Mesenchymal stem cell (in vitro differentiated cells and primary cell): Measurements from ENCODE around the gene CBX4.
A peak's percentile ranks its signal among the peaks of the same experiment; 100 is the strongest.

ENCODE experiments used
- DNase-seq: peaks from one replicate; pipeline ENCODE4 v3.0.0-alpha.2; 2013
- H2AFZ ChIP-seq: one replicate; pipeline ENCODE4 v1.6.1; 2013; ENCODE audit warnings: low read depth, mild to moderate bottlenecking, control low read depth, inconsistent platforms, low read length, moderate library complexity
- H2AK5ac ChIP-seq: 2 replicates; pipeline ENCODE4 v1.6.1; 2013; ENCODE audit warnings: low read length, moderate library complexity, mild to moderate bottlenecking, inconsistent platforms; ENCODE audit not compliant: severe bottlenecking
- H2BK120ac ChIP-seq: one replicate; pipeline ENCODE4 v1.6.1; 2013; ENCODE audit warnings: low read depth, mild to moderate bottlenecking, inconsistent platforms, low read length, moderate library complexity
- H2BK12ac ChIP-seq, 2 experiments: one replicate each; pipeline ENCODE4 v1.6.1; 2013; ENCODE audit warnings: inconsistent platforms in 2 of 2, low read length in 2 of 2, mild to moderate bottlenecking in 2 of 2, moderate library complexity in 2 of 2, control low read depth in 1 of 2
- H2BK15ac ChIP-seq: one replicate; pipeline ENCODE4 v1.6.1; 2013; ENCODE audit warnings: mild to moderate bottlenecking, low read depth, inconsistent platforms; ENCODE audit not compliant: poor library complexity, severe bottlenecking
- H2BK5ac ChIP-seq: 2 replicates; pipeline ENCODE4 v1.6.1; 2013; ENCODE audit warnings: low read depth, mild to moderate bottlenecking, low read length, control low read depth, inconsistent platforms; ENCODE audit not compliant: poor library complexity, severe bottlenecking
- H3K14ac ChIP-seq, 2 experiments: one replicate each; pipeline ENCODE4 v1.6.1; 2013; ENCODE audit warnings: inconsistent platforms in 2 of 2, low read length in 2 of 2, control low read depth in 1 of 2, mild to moderate bottlenecking in 1 of 2, moderate library complexity in 1 of 2
- H3K18ac ChIP-seq, 2 experiments: one replicate each; pipeline ENCODE4 v1.6.1; 2013; ENCODE audit warnings: inconsistent platforms in 2 of 2, low read length in 2 of 2, control low read depth in 1 of 2, low read depth in 1 of 2, mild to moderate bottlenecking in 1 of 2
- H3K23ac ChIP-seq, 2 experiments: one replicate each; pipeline ENCODE4 v1.6.1; 2013; ENCODE audit warnings: inconsistent platforms in 2 of 2, low read length in 2 of 2, mild to moderate bottlenecking in 2 of 2, moderate library complexity in 2 of 2, control low read depth in 1 of 2
- H3K27ac ChIP-seq: 2 replicates; pipeline ENCODE4 v1.5.1; 2013; ENCODE audit warnings: mild to moderate bottlenecking, moderate library complexity, low read length, control low read depth, inconsistent platforms; ENCODE audit not compliant: poor library complexity, severe bottlenecking
- H3K27me3 ChIP-seq, 2 experiments: 2 replicates each; pipeline versions ENCODE4 v1.6.1 to v1.7.0; 2013; ENCODE audit warnings: low read length in 2 of 2, mild to moderate bottlenecking in 2 of 2, moderate library complexity in 2 of 2, control low read depth in 1 of 2, inconsistent platforms in 1 of 2; ENCODE audit not compliant: control insufficient read depth in 1 of 2, insufficient read depth in 1 of 2
- H3K36me3 ChIP-seq, 2 experiments: 2 replicates each; pipeline versions ENCODE4 v1.6.1 to v1.7.0; 2013; ENCODE audit warnings: low read length in 2 of 2, control low read depth in 1 of 2, inconsistent platforms in 1 of 2, low read depth in 1 of 2, mild to moderate bottlenecking in 1 of 2; ENCODE audit not compliant: insufficient read depth in 2 of 2, control insufficient read depth in 1 of 2
- H3K4ac ChIP-seq, 2 experiments: one replicate each; pipeline ENCODE4 v1.6.1; 2013; ENCODE audit warnings: inconsistent platforms in 2 of 2, low read length in 2 of 2, mild to moderate bottlenecking in 2 of 2, moderate library complexity in 2 of 2, control low read depth in 1 of 2, low read depth in 1 of 2
- H3K4me1 ChIP-seq: 2 replicates; pipeline ENCODE4 v1.6.1; 2013; ENCODE audit warnings: low read depth, low read length, control low read depth; ENCODE audit not compliant: control insufficient read depth, insufficient read depth
- H3K4me2 ChIP-seq: 2 replicates; pipeline ENCODE4 v1.6.1; 2013; ENCODE audit warnings: low read length, mild to moderate bottlenecking, inconsistent platforms; ENCODE audit not compliant: poor library complexity, severe bottlenecking
- H3K4me3 ChIP-seq, 2 experiments: 2 replicates each; pipeline versions ENCODE4 v1.5.1 to v1.7.0; 2013; ENCODE audit warnings: low read length in 2 of 2, mild to moderate bottlenecking in 2 of 2, control low read depth in 1 of 2, low read depth in 1 of 2; ENCODE audit not compliant: insufficient read depth in 1 of 2
- H3K79me1 ChIP-seq: replicated peaks from 2 replicates; pipeline ENCODE4 v1.6.1; 2013; ENCODE audit warnings: mild to moderate bottlenecking, control low read depth, low read length, inconsistent platforms; ENCODE audit not compliant: poor library complexity, severe bottlenecking
- H3K9ac ChIP-seq: 2 replicates; pipeline ENCODE4 v1.7.0; 2013; ENCODE audit warnings: mild to moderate bottlenecking, low read length, moderate library complexity
- H3K9me3 ChIP-seq: 2 replicates; pipeline ENCODE4 v1.7.0; 2013; ENCODE audit warnings: mild to moderate bottlenecking, low read length; ENCODE audit not compliant: control insufficient read depth
- H4K8ac ChIP-seq: one replicate; pipeline ENCODE4 v1.6.1; 2013; ENCODE audit warnings: inconsistent platforms, mild to moderate bottlenecking, low read length, moderate library complexity
- H4K91ac ChIP-seq: one replicate; pipeline ENCODE4 v1.6.1; 2013; ENCODE audit warnings: mild to moderate bottlenecking, low read length, inconsistent platforms
- WGBS: methylation state at CpG from one replicate; pipeline ENCODE4 v1.1.7; 2013; ENCODE audit warnings: mixed read lengths; 5-methylcytosine and 5-hydroxymethylcytosine counted together

Gene CBX4

DNA sequence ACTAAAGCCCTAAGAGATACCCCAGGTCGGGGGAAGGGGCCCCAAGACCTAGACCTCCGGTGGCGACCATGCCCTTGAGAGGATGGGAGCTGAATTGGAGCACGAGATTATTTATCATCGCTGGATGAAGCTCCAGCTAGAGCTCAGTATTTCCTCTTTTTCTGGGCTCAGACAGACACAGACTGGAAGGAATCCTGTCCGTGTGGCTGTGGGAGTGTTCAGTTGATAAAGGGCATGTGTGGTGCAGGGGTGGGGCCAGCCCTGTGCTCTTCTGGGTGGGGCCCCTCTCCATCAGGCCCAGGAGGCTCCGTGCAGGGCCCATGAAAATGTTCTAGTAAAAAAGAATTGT is 6.3 kb upstream of the CBX4 start:
- Histone ChIP-seq H3K14ac (no peak overlapping the region), H2BK12ac (no peak overlapping the region), H2BK120ac (no peak overlapping the region), H3K79me1 (no peaks in the 10 kb centered on the region), H3K4me3 (peak overlapping the region in 1 of 2 experiments; percentile 43), H3K4ac (no peak overlapping the region), H3K9ac (peak overlapping the region; percentile 61), H2AFZ (no peak overlapping the region), H3K9me3 (no peaks in the 10 kb centered on the region), H3K4me2 (no peak overlapping the region), H2BK15ac (no peak overlapping the region), H3K36me3 (no peaks in the 10 kb centered on the region), H3K27me3 (peaks cover 36 to 42% of the 10 kb centered on the region in 2 experiments), H3K4me1 (peaks cover 40% of the 10 kb centered on the region), H4K91ac (no peak overlapping the region), H3K23ac (no peak overlapping the region), H3K18ac (peak overlapping the region; percentile 13 to 47), H2BK5ac (no peak overlapping the region), H2AK5ac (no peak overlapping the region), H3K27ac (no peak overlapping the region), H4K8ac (no peak overlapping the region)
- 16% methylated on average over 6 of the region's 7 CpGs for WGBS
- DNase-seq, result no peak

GRCh38 chr17:79844869-79845600 is 5.8 kb upstream of the CBX4 start:
- peak overlapping the region; percentile 86 for H2BK15ac ChIP-seq
- no peak overlapping the region for H3K27ac ChIP-seq
- no peak overlapping the region for H2AFZ ChIP-seq
- no peak overlapping the region for H2BK5ac ChIP-seq
- H3K27me3 ChIP-seq, result peaks cover 42 to 46% of the 10 kb centered on the region in 2 experiments
- peak overlapping the region; percentile 20 to 43 for H3K4me3 ChIP-seq
- peak overlapping the region; percentile 62 for H3K4me2 ChIP-seq
- H3K79me1 ChIP-seq, result no peaks in the 10 kb centered on the region
- H3K4ac ChIP-seq, result no peak overlapping the region
- 4% methylated on average over 22 of the region's 38 CpGs for WGBS
- H2BK12ac ChIP-seq, result no peak overlapping the region
- H3K23ac ChIP-seq, result no peak overlapping the region
- H2BK120ac ChIP-seq, result no peak overlapping the region
- no peak overlapping the region for H2AK5ac ChIP-seq
- H3K9ac ChIP-seq, result peak overlapping the region; percentile 61
- H3K36me3 ChIP-seq, result no peaks in the 10 kb centered on the region
- no peaks in the 10 kb centered on the region for H3K9me3 ChIP-seq
- peak; percentile 37 for DNase-seq
- H4K8ac ChIP-seq, result peak overlapping the region; percentile 10
- peaks cover 41% of the 10 kb centered on the region for H3K4me1 ChIP-seq
- H3K14ac ChIP-seq, result no peak overlapping the region
- peak overlapping the region; percentile 13 to 47 for H3K18ac ChIP-seq
- no peak overlapping the region for H4K91ac ChIP-seq

- under 1% methylated on average over 62 of the region's 89 CpGs for WGBS
- peak overlapping the region; percentile 73 to 81 for H3K23ac ChIP-seq
These were observed 4.9 kb upstream of the CBX4 start for GRCh38 chr17:79843816-79844800.

GRCh38 chr17:79843474-79843815 is 4.2 kb upstream of the CBX4 start:
- Histone ChIP-seq H2BK15ac (peak overlapping the region; percentile 89), H2AFZ (no peak overlapping the region), H4K91ac (no peak overlapping the region), H2BK12ac (peak overlapping the region; percentile 39 to 61), H3K4me2 (peak overlapping the region; percentile 75), H3K23ac (peak overlapping the region in 1 of 2 experiments; percentile 81), H3K4ac (peak overlapping the region; percentile 5 to 64), H2BK5ac (no peak overlapping the region), H3K4me3 (peak overlapping the region; percentile 53 to 72), H3K14ac (peak overlapping the region in 1 of 2 experiments; percentile 47), H3K27me3 (peaks cover 40 to 41% of the 10 kb centered on the region in 2 experiments), H3K18ac (peak overlapping the region; percentile 64 to 98), H3K9ac (peak overlapping the region; percentile 87), H3K4me1 (peaks cover 43% of the 10 kb centered on the region), H4K8ac (peak overlapping the region; percentile 100), H3K36me3 (no peaks in the 10 kb centered on the region), H2BK120ac (peak overlapping the region; percentile 85), H3K27ac (no peak overlapping the region), H2AK5ac (no peak overlapping the region), H3K79me1 (no peaks in the 10 kb centered on the region), H3K9me3 (no peaks in the 10 kb centered on the region)
- DNase-seq, result no peak
- 1% methylated on average over 39 of the region's 39 CpGs for WGBS

More at GRCh38 chr17:79843816-79844800, 4.9 kb upstream of the CBX4 start:
- peak overlapping the region in 1 of 2 experiments; percentile 74 for H3K14ac ChIP-seq
- H2BK120ac ChIP-seq, result peak overlapping the region; percentile 85
- H2AK5ac ChIP-seq, result no peak overlapping the region
- no peak overlapping the region for H3K27ac ChIP-seq
- H2BK15ac ChIP-seq, result peak overlapping the region; percentile 93
- H4K91ac ChIP-seq, result peak overlapping the region; percentile 100
- peak overlapping the region; percentile 93 to 99 for H3K4ac ChIP-seq
- H3K9ac ChIP-seq, result peak overlapping the region; percentile 87
- peaks cover 43% of the 10 kb centered on the region for H3K4me1 ChIP-seq
- H3K27me3 ChIP-seq, result peaks cover 44 to 48% of the 10 kb centered on the region in 2 experiments
- no peaks in the 10 kb centered on the region for H3K9me3 ChIP-seq
- peak overlapping the region; percentile 39 to 84 for H2BK12ac ChIP-seq
- H2BK5ac ChIP-seq, result no peak overlapping the region
- peak overlapping the region; percentile 75 for H3K4me2 ChIP-seq
- peak overlapping the region; percentile 53 to 72 for H3K4me3 ChIP-seq
- H3K36me3 ChIP-seq, result no peaks in the 10 kb centered on the region
- H3K79me1 ChIP-seq, result no peaks in the 10 kb centered on the region
- peak; percentile 75 for DNase-seq
- H3K18ac ChIP-seq, result peak overlapping the region; percentile 97 to 98
- peak overlapping the region; percentile 100 for H4K8ac ChIP-seq
- peak overlapping the region; percentile 74 for H2AFZ ChIP-seq
